Measurements from ENCODE around the gene DPM2.
A peak's percentile ranks its signal among the peaks of the same experiment; 100 is the strongest.

DPM2 gene

DNA sequence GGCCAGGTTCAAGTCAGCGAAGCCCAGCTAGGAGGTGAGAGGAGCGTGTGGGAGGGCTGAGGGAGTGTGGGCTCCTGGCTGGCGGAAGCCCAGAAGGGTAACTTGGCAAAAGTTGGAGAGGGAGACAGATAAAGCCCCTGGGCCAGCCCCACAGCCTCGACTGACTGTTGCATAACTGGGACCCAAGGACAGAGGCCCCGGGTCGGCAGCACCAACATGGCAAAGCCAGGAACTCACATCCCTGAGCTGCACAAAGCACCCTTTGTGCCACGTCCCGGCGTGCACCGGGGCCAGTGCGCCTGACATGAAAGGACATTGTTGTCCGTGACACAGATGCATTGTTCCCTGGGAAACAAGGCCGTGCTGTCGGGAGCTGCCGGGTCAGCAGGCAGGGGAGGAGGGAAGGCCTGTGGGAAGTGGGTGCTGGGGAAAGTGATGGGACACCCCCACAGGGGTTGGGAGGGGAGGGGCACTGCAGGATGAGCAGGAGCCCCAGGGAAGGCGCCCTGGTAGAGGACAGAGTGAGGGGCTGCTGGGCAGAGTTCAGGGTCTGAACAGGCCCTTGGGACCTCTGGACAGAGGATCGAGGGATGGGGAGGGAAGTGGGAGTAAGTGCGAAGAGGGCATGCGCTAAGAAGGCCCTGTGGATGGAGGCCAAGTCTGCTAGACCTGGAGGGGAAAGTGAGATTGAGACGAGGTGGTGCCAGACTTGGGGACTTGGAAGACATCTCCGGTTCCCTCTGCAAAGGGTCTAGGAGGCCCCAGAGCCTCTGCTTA lies 13.0 kb upstream of the DPM2 start:
- TF ChIP-seq POLR2AphosphoS5 (IDR thresholded peaks at IDR 0.05; ENCODE audit: low read depth, low read length) (no peak), POLR2A (IDR thresholded peaks at IDR 0.05; ENCODE audit: low read depth, low read length) (no peak), TAF1 (IDR thresholded peaks at IDR 0.05; ENCODE audit: borderline replicate concordance, low read depth, low read length) (no peak)
- DNase-seq (ENCODE audit: insufficient read length) (no peak), FAIRE-seq (no peak)

- no peak for DNase-seq (ENCODE audit: insufficient read length)
- FAIRE-seq: no peak
These were observed 12.3 kb upstream of the DPM2 start for GRCh38 chr9:127949827-127950512.

GRCh38 chr9:127947841-127948710 lies 10.4 kb upstream of the DPM2 start:
- TF ChIP-seq POLR2A (IDR thresholded peaks at IDR 0.05; ENCODE audit: low read depth, low read length) (no peak), POLR2AphosphoS5 (IDR thresholded peaks at IDR 0.05; ENCODE audit: low read depth, low read length) (no peak), TAF1 (IDR thresholded peaks at IDR 0.05; ENCODE audit: borderline replicate concordance, low read depth, low read length) (no peak)
- FAIRE-seq (no peak), DNase-seq (ENCODE audit: insufficient read length) (no peak)

More at GRCh38 chr9:127949827-127950512, 12.3 kb upstream of the DPM2 start:
- TF ChIP-seq POLR2AphosphoS5 (IDR thresholded peaks at IDR 0.05; ENCODE audit: low read depth, low read length) (no peak), POLR2A (IDR thresholded peaks at IDR 0.05; ENCODE audit: low read depth, low read length) (no peak), TAF1 (IDR thresholded peaks at IDR 0.05; ENCODE audit: borderline replicate concordance, low read depth, low read length) (no peak)

GRCh38 chr9:127946728-127947127 lies 9.1 kb upstream of the DPM2 start:
- FAIRE-seq (no peak), DNase-seq (ENCODE audit: insufficient read length) (no peak)
- no peak for TF ChIP-seq POLR2AphosphoS5 (IDR thresholded peaks at IDR 0.05; ENCODE audit: low read depth, low read length)
- no peak for TF ChIP-seq POLR2A (IDR thresholded peaks at IDR 0.05; ENCODE audit: low read depth, low read length)
- no peak for TF ChIP-seq TAF1 (IDR thresholded peaks at IDR 0.05; ENCODE audit: borderline replicate concordance, low read depth, low read length)

GRCh38 chr9:127945942-127946341 lies 8.3 kb upstream of the DPM2 start:
- no peak for DNase-seq (ENCODE audit: insufficient read length)
- FAIRE-seq: no peak
- no peak for TF ChIP-seq POLR2AphosphoS5 (IDR thresholded peaks at IDR 0.05; ENCODE audit: low read depth, low read length)
- TF ChIP-seq TAF1 (IDR thresholded peaks at IDR 0.05; ENCODE audit: borderline replicate concordance, low read depth, low read length): no peak
- no peak for TF ChIP-seq POLR2A (IDR thresholded peaks at IDR 0.05; ENCODE audit: low read depth, low read length)

DNA sequence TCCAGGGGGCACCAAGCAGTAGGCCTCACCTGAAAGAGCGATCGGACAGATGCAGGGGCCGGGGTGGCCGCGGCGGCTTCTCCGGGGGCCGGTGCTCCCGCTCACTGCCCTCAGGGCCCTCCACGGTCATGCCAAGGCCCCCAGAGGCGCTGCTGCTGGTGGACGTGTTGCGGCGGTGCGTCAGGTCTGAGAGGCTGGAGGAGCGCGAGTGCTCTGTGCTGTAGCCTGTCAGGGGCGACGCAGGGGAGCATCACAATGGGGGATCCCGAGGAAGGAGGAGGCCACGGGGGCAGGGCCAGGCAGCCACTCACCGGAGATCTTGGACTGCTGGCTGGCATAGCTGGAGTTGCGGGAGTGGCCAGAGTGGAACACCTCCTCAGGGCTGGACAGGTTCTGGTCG lies 7.7 kb upstream of the DPM2 start:
- DNase-seq (ENCODE audit: insufficient read length) (no peak), FAIRE-seq (no peak)
- TF ChIP-seq POLR2AphosphoS5 (IDR thresholded peaks at IDR 0.05; ENCODE audit: low read depth, low read length): no peak
- TF ChIP-seq POLR2A (IDR thresholded peaks at IDR 0.05; ENCODE audit: low read depth, low read length): no peak
- no peak for TF ChIP-seq TAF1 (IDR thresholded peaks at IDR 0.05; ENCODE audit: borderline replicate concordance, low read depth, low read length)

- TF ChIP-seq POLR2A (IDR thresholded peaks at IDR 0.05; ENCODE audit: low read depth, low read length) (no peak), TAF1 (IDR thresholded peaks at IDR 0.05; ENCODE audit: borderline replicate concordance, low read depth, low read length) (no peak), POLR2AphosphoS5 (IDR thresholded peaks at IDR 0.05; ENCODE audit: low read depth, low read length) (no peak)
- FAIRE-seq (no peak), DNase-seq (ENCODE audit: insufficient read length) (no peak)
These were observed 7.0 kb upstream of the DPM2 start for GRCh38 chr9:127944586-127945218.

DNA sequence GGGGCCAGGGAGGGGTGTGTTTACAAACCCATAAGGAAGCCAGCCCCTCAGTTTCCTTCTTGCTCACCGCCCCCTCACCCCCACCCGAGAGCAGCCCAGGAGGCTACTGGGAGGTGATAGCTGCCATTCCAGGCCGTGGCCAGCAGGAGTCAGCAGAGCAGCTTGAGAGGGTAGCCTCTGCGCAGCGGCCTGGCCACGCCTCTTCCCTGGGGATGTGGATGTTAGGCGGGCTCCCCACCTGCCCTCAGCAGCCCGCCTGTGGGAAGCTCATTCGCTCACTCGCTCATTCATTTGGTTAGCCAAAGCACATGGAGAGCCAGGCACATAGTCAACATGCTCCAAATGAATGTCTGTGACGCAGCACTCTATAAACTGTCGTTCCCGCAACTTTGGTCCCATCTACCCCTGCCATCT lies 6.1 kb upstream of the DPM2 start:
- no peak for TF ChIP-seq POLR2AphosphoS5 (IDR thresholded peaks at IDR 0.05; ENCODE audit: low read depth, low read length)
- no peak for TF ChIP-seq TAF1 (IDR thresholded peaks at IDR 0.05; ENCODE audit: borderline replicate concordance, low read depth, low read length)
- TF ChIP-seq POLR2A (IDR thresholded peaks at IDR 0.05; ENCODE audit: low read depth, low read length): no peak
- peak; percentile 86 for DNase-seq (ENCODE audit: insufficient read length)
- peak; percentile 92 for FAIRE-seq

DNA sequence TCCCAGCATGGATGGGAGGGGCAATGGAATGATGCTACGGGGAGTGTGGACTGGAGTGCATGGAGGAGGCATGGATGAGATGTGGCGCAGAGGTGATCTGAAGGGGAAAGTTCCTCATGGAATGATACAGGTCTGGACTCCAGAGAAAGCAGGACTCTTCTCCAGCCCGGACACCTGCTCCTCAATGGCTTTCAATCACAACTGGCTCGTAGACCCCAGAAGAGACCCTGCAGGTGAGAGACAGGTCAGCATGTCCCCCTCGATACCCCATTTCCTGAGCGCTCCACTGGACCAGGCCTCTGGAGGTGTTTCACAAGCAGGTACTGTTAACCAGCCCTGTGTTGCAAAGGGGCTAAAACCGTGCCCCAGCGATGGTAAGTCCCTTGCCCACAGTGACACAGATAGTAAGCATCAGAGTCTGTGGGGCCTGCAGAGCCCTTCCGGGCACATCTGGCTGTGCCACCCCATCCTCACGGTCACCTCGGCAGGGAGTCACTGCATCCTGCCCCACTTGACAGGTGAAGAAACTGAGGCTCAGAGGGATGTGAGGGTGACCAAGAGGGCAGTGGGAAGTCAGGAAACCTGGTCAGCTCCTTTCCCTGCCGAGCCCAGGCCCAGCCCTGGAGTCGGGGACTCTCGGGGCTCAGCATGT lies 5.5 kb upstream of the DPM2 start:
- no peak for DNase-seq (ENCODE audit: insufficient read length)
- FAIRE-seq: no peak
- TF ChIP-seq POLR2AphosphoS5 (IDR thresholded peaks at IDR 0.05; ENCODE audit: low read depth, low read length): no peak

- peak; percentile 70 for DNase-seq (ENCODE audit: insufficient read length)
- TF ChIP-seq TAF1 (IDR thresholded peaks at IDR 0.05; ENCODE audit: borderline replicate concordance, low read depth, low read length): no peak
- TF ChIP-seq POLR2A (IDR thresholded peaks at IDR 0.05; ENCODE audit: low read depth, low read length): no peak
- 0 out of 2 replicates have a peak, but pooled peaks have one; percentile 4 for TF ChIP-seq POLR2AphosphoS5 (IDR thresholded peaks at IDR 0.05; ENCODE audit: low read depth, low read length)
- peak; percentile 44 for FAIRE-seq
These were observed 4.8 kb upstream of the DPM2 start for GRCh38 chr9:127942216-127943010.
